Adrenal gland (tissue), 12 donors: ENCODE results near the gene FBXL7. TPM values are rescaled to one million over a fixed set of nuclear protein-coding genes. Genes with fewer than 3 reads are reported as not detected.

ENCODE experiments used
- DNase-seq, 7 donors: peaks; one replicate each; pipeline ENCODE4 v3.0.0-alpha.2; 2019 to 2020
- H3K27ac ChIP-seq, 5 donors: fragments of 200-600 bp; sonication (generic) in 4 of 5; 1 replicate in 3 of 5; 2 replicates in 2 of 5; pipeline versions ENCODE4 v1.5.1 to v1.8.0; 2016 to 2020; ENCODE audit warnings: mild to moderate bottlenecking in 1 of 5
- H3K27me3 ChIP-seq: fragments of 200-600 bp; 2 replicates; pipeline ENCODE4 v1.8.0; 2021
- H3K36me3 ChIP-seq, 2 donors: fragments of 200-600 bp; replicated peaks in 1 of 2; 1 replicate in 1 of 2; 2 replicates in 1 of 2; pipeline versions ENCODE4 v1.5.1 to v1.8.0; 2018 to 2022
- H3K4me1 ChIP-seq, 2 donors: fragments of 200-600 bp; replicated peaks in 1 of 2; 1 replicate in 1 of 2; 2 replicates in 1 of 2; pipeline versions ENCODE4 v1.5.1 to v1.8.0; 2018 to 2021
- H3K4me3 ChIP-seq, 4 donors: fragments of 200-600 bp; sonication (generic) in 3 of 4; one replicate each; pipeline ENCODE4 v1.5.1; 2016 to 2018
- H3K9me3 ChIP-seq, 3 donors: fragments of 200-600 bp; sonication (generic) in 1 of 3; replicated peaks in 1 of 3; 1 replicate in 2 of 3; 2 replicates in 1 of 3; pipeline versions ENCODE4 v1.5.1 to v1.8.0; 2016 to 2021
- CTCF ChIP-seq, 6 experiments: fragments of 450-650 bp in 4 of 6; fragments of 200-600 bp in 2 of 6; sonication (generic) in 1 of 6; IDR thresholded peaks; 1 replicate in 5 of 6; 2 replicates in 1 of 6; pipeline versions ENCODE4 v1.5.1 to v1.8.0; 2016 to 2021; ENCODE audit warnings: antibody characterized with exemption in 6 of 6, mild to moderate bottlenecking in 2 of 6, moderate library complexity in 1 of 6
- POLR2A ChIP-seq, 2 donors: fragments of 450-650 bp; IDR thresholded peaks; one replicate each; pipeline ENCODE4 v1.6.1; 2017; ENCODE audit warnings: antibody characterized with exemption in 2 of 2, mild to moderate bottlenecking in 2 of 2, moderate library complexity in 1 of 2
- WGBS, 4 donors: extraction: QIAGEN DNeasy Blood & Tissue Kit in 2 of 4; methylation state at CpG; one replicate each; pipeline versions ENCODE4 v1.1.5 to v1.1.7; 2013 to 2017; 5-methylcytosine and 5-hydroxymethylcytosine counted together
- intact Hi-C, 2 donors: fragments of 100-400 bp; cut with DNase I; formaldehyde crosslinking; loops; one replicate each; pipeline versions ENCODE4 v1.14.1 to v1.15.0; 2022 to 2023
- polyA plus RNA-seq, 3 donors: library from polyadenylated mRNA; stranded (reverse); fragments of 200-250 nt in 2 of 3; fragments of 350-450 nt in 1 of 3; fragmentation: Illumina TruSeq in 1 of 3; extraction: RNeasy Lipid Tissue Mini Kit (QIAGEN cat#74804) in 1 of 3; gene quantifications; one replicate each; pipeline ENCODE4 v1.2.3, GENCODE V29; 2013 to 2014
- total RNA-seq, 9 donors: library from RNA; depleted of rRNA in 4 of 9; stranded (reverse); fragments of >200 nt in 4 of 9; fragments of 120-200 nt in 1 of 9; fragmentation: NEBNext Ultra II Directional in 1 of 9; extraction: Animal tissue kit (Norgen Biotek cat#: 25700) in 1 of 9; gene quantifications; one replicate each; pipeline versions ENCODE4 v1.1.0 to v1.2.4, GENCODE V29; 2013 to 2023
- donor health status: healthy with polysubstance abuse.
- donor health status: Bipolar disorder and iron deficiency.
- donor health status: DM: yes; HTN: yes; CAD: no.
- donor health status: DM: no; HTN: no; CAD: no.
- donor health status: DM: no; HTN: no; CAD: no.
- donor health status: DM: yes; HTN: yes; CAD: no.

FBXL7 gene
- total and polyA plus RNA-seq, 12 donors = 22.6 to 59.1 (median 34.0) TPM

- H3K4me3 ChIP-seq = no peak overlapping the region
- H3K4me1 ChIP-seq = peaks cover 8 to 19% of the 10 kb centered on the region in 2 donors
- H3K27me3 ChIP-seq = no peaks in the 10 kb centered on the region
- TF ChIP-seq POLR2A (IDR thresholded peaks at IDR 0.05) (no peak), CTCF (IDR thresholded peaks at IDR 0.05) (no peak)
- H3K27ac ChIP-seq = no peak overlapping the region
- H3K9me3 ChIP-seq = no peaks in the 10 kb centered on the region
- intact Hi-C loops = no loop called here
- no peak for DNase-seq
- H3K36me3 ChIP-seq = no peaks in the 10 kb centered on the region
These were observed 165.0 kb downstream of the FBXL7 start for GRCh38 chr5:15664961-15665360.

GRCh38 chr5:15669826-15670225 is 169.8 kb downstream of the FBXL7 start:
- no peak for DNase-seq
- no peaks in the 10 kb centered on the region for H3K9me3 ChIP-seq
- intact Hi-C loops = no loop called here
- TF ChIP-seq CTCF (IDR thresholded peaks at IDR 0.05) (no peak), POLR2A (IDR thresholded peaks at IDR 0.05) (no peak)
- no peaks in the 10 kb centered on the region for H3K36me3 ChIP-seq
- peaks cover 10 to 31% of the 10 kb centered on the region in 2 donors for H3K4me1 ChIP-seq
- 88 to 98% (median 94%) methylated on average over 2 of the region's 2 CpGs for WGBS, 4 donors
- no peak overlapping the region for H3K4me3 ChIP-seq
- H3K27me3 ChIP-seq = no peaks in the 10 kb centered on the region
- no peak overlapping the region for H3K27ac ChIP-seq

DNA sequence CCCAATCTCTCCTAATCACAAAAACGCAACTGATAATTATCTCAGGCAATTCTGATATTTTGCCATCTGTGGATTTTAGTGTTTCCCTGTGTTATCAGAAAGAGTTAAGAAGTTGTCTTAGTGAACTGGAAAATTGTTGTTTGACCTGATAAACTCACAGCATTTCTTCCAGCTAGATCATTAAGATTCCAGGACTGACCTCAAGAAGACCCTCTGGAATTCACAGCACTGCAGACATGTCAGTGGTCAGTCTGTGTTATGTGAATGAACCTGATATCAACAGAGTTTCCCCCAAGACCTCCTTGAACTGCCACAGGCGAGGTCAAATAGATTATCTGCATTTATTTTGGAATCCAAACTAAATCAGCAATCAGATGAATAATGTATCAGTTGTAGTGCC is 174.7 kb downstream of the FBXL7 start:
- intact Hi-C loops = no loop called here
- Histone ChIP-seq H3K4me3 (no peak overlapping the region), H3K9me3 (no peaks in the 10 kb centered on the region), H3K36me3 (no peaks in the 10 kb centered on the region), H3K27me3 (no peaks in the 10 kb centered on the region), H3K27ac (peak overlapping the region in 4 of 5 donors; percentile 15 to 30 (median 22)), H3K4me1 (peaks cover 22 to 35% of the 10 kb centered on the region in 2 donors)
- TF ChIP-seq POLR2A (IDR thresholded peaks at IDR 0.05) (no peak), CTCF (IDR thresholded peaks at IDR 0.05) (no peak)
- 23 to 48% (median 34%) methylated on average over 2 of the region's 2 CpGs for WGBS, 4 donors
- DNase-seq = no peak

GRCh38 chr5:15676591-15676990 is 176.6 kb downstream of the FBXL7 start:
- Histone ChIP-seq H3K27me3 (no peaks in the 10 kb centered on the region), H3K4me3 (no peak overlapping the region), H3K36me3 (no peaks in the 10 kb centered on the region), H3K4me1 (peaks cover 22 to 35% of the 10 kb centered on the region in 2 donors), H3K9me3 (no peaks in the 10 kb centered on the region), H3K27ac (peak overlapping the region in 2 of 5 donors; percentile 4 to 40)
- intact Hi-C loops = no loop called here
- no peak for DNase-seq
- 72 to 91% (median 77%) methylated on average over 1 of the region's 1 CpG for WGBS, 4 donors
- TF ChIP-seq POLR2A (IDR thresholded peaks at IDR 0.05) (no peak), CTCF (IDR thresholded peaks at IDR 0.05) (no peak)
